ENCODE data around the gene ZNF362. TPM values are rescaled to one million over a fixed set of nuclear protein-coding genes. Genes with fewer than 3 reads are reported as not detected.

The ZNF362 gene
- total and polyA plus RNA-seq, 2 of the 13 experiments (the other 11 are each of a cell fraction or from before 2014, with no cell fraction given): 8.3 to 14.2 TPM

DNA sequence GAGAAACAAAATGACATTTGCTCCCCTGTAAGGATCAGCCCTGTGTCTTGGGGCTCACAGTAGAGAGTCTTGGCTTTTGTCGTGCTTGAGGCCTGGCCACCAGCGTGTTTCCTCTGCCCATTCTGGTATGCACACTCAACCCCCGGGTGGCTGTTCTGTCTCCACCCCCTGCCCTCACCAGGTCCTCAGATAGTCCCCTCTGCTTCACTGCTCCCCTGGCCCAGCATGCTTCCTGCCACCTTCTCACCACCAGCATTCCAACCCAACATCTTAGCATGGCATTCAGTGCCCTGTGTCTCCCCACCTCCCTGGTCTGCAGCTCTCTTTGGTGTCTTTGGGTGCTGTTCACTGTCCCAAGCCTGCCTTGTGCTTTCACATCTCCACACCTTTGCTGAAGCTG lies 16.2 kb downstream of the ZNF362 start:
- FAIRE-seq: no peak
- Histone ChIP-seq H3K9me3 (ENCODE audit: low read length) (no peaks in the 10 kb centered on the region), H2AFZ (ENCODE audit: low read length) (no peak overlapping the region), H4K20me1 (ENCODE audit: insufficient read depth, low read length) (no peaks in the 10 kb centered on the region), H3K4me3 (replicated peaks in 1 of 3; ENCODE audit: insufficient read depth in 1 of 3, low read depth in 2 of 3, low read length in 3 of 3) (no peak overlapping the region), H3K4me2 (ENCODE audit: low read depth, low read length) (no peak overlapping the region), H3K36me3 (replicated peaks in 1 of 2; ENCODE audit: control insufficient read depth in 1 of 2, insufficient read depth in 2 of 2, low read length in 2 of 2) (peaks cover 2 to 16% of the 10 kb centered on the region in 2 experiments; a peak in 4 of 5 replicates), H3K4me1 (ENCODE audit: insufficient read depth, low read length) (peaks cover 20% of the 10 kb centered on the region), H3K79me2 (ENCODE audit: insufficient read depth, low read length) (peaks cover under 1% of the 10 kb centered on the region), H3K27me3 (ENCODE audit: control insufficient read depth in 1 of 2, insufficient read depth in 2 of 2, low read length in 2 of 2) (no peaks in the 10 kb centered on the region), H3K27ac (ENCODE audit: extremely low read length, insufficient read depth, low read length) (no peak overlapping the region), H3K9ac (ENCODE audit: insufficient read depth, low read depth, low read length) (no peak overlapping the region)
- ChIA-PET POLR2A (interaction anchor here (1.1 to 1.4 kb wide), 2 partner anchors 13 to 17 kb away, joined by 3 read pairs; no protein-coding TSS in a partner anchor), CTCF (ENCODE audit: low intra/inter-chr PET ratio, low total read pairs) (no interaction called here)
- BruUV-seq (replicated peaks): no TSS peak
- in situ Hi-C loops (cut with HindIII; ENCODE audit: extremely low pct_ligation_motif_present, low pct_unique_long_range_greater_than_20kb) (no loop called here), intact Hi-C loops (cut with micrococcal nuclease; ENCODE audit: unreplicated experiment) (no loop called here)
- no peak for DNase-seq (ENCODE audit: low spot score)
- TF ChIP-seq SRF (IDR thresholded peaks at IDR 0.05; ENCODE audit: low read depth, low read length) (no peak), ZKSCAN1 (IDR thresholded peaks at IDR 0.05; ENCODE audit: low read length) (no peak), TBP (CRISPR knock-in tag; IDR thresholded peaks at IDR 0.05) (no peak), ZNF569 (CRISPR knock-in tag; IDR thresholded peaks at IDR 0.05; ENCODE audit: borderline replicate concordance) (no peak)
- TF ChIP-seq, protein P1, sequence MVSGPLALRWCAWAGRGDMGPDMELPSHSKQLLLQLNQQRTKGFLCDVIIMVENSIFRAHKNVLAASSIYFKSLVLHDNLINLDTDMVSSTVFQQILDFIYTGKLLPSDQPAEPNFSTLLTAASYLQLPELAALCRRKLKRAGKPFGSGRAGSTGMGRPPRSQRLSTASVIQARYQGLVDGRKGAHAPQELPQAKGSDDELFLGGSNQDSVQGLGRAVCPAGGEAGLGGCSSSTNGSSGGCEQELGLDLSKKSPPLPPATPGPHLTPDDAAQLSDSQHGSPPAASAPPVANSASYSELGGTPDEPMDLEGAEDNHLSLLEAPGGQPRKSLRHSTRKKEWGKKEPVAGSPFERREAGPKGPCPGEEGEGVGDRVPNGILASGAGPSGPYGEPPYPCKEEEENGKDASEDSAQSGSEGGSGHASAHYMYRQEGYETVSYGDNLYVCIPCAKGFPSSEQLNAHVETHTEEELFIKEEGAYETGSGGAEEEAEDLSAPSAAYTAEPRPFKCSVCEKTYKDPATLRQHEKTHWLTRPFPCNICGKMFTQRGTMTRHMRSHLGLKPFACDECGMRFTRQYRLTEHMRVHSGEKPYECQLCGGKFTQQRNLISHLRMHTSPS (CRISPR knock-in tag; IDR thresholded peaks at IDR 0.05; ENCODE audit: low read depth): no peak
- TF ChIP-seq, protein P2, sequence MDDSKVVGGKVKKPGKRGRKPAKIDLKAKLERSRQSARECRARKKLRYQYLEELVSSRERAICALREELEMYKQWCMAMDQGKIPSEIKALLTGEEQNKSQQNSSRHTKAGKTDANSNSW (CRISPR knock-in tag; IDR thresholded peaks at IDR 0.05; ENCODE audit: borderline replicate concordance): no peak
- WGBS (ENCODE audit: low lambda C conversion rate): 90% methylated on average over 3 of the region's 3 CpGs
- no peak for ATAC-seq

DNA sequence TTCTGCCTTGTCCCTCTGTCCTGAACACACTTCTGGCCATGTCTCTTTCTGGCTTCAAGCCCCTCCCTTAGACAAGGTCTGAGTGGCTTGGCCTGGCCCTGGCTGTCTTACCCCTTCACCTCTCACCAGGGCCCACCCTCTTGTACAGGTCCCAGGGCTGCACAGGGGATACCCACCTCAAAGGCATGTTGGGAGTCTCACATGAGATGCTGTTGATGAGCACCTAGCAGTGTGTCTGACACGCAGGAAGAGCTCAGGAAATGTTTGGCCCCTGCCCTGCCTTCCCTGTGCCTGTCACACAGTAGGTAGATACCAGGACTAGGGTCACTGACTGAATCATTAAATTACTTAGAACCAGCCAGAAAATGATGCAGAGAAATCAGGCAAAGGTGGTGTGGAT lies 16.6 kb downstream of the ZNF362 start:
- FAIRE-seq (no peak), DNase-seq (ENCODE audit: low spot score) (no peak), ATAC-seq (no peak)
- in situ Hi-C loops (cut with HindIII; ENCODE audit: extremely low pct_ligation_motif_present, low pct_unique_long_range_greater_than_20kb) (no loop called here), intact Hi-C loops (cut with micrococcal nuclease; ENCODE audit: unreplicated experiment) (no loop called here)
- H3K4me3 ChIP-seq (replicated peaks in 1 of 3; ENCODE audit: insufficient read depth in 1 of 3, low read depth in 2 of 3, low read length in 3 of 3): no peak overlapping the region
- no peak for TF ChIP-seq JDP2 (CRISPR knock-in tag; IDR thresholded peaks at IDR 0.05; ENCODE audit: borderline replicate concordance)
- no peak for TF ChIP-seq ARNT2 (CRISPR knock-in tag; IDR thresholded peaks at IDR 0.05; ENCODE audit: low read depth)
- TF ChIP-seq SIX4 (CRISPR knock-in tag; IDR thresholded peaks at IDR 0.05): no peak
- TF ChIP-seq ZNF232 (CRISPR knock-in tag; IDR thresholded peaks at IDR 0.05; ENCODE audit: borderline replicate concordance): no peak
- TF ChIP-seq ZNF777 (CRISPR knock-in tag; IDR thresholded peaks at IDR 0.05): no peak
- no peak for TF ChIP-seq ZNF674 (CRISPR knock-in tag; IDR thresholded peaks at IDR 0.05; ENCODE audit: low read depth)
- no peak for TF ChIP-seq ZNF839 (CRISPR knock-in tag; IDR thresholded peaks at IDR 0.05; ENCODE audit: borderline replicate concordance)
- no peak for TF ChIP-seq ZFP82 (CRISPR knock-in tag; IDR thresholded peaks at IDR 0.05; ENCODE audit: borderline replicate concordance)
- H2AFZ ChIP-seq (ENCODE audit: low read length): no peak overlapping the region
- 100% methylated on average over 1 of the region's 1 CpG for WGBS (ENCODE audit: low lambda C conversion rate)
- peaks cover 2 to 19% of the 10 kb centered on the region in 2 experiments; a peak in 4 of 5 replicates for H3K36me3 ChIP-seq (replicated peaks in 1 of 2; ENCODE audit: control insufficient read depth in 1 of 2, insufficient read depth in 2 of 2, low read length in 2 of 2)
- H3K27me3 ChIP-seq (ENCODE audit: control insufficient read depth in 1 of 2, insufficient read depth in 2 of 2, low read length in 2 of 2): no peaks in the 10 kb centered on the region
- no peak overlapping the region for H3K27ac ChIP-seq (ENCODE audit: extremely low read length, insufficient read depth, low read length)
- ChIA-PET CTCF (ENCODE audit: low intra/inter-chr PET ratio, low total read pairs) (no interaction called here), POLR2A (no interaction called here)
- no peaks in the 10 kb centered on the region for H3K9me3 ChIP-seq (ENCODE audit: low read length)
- no peaks in the 10 kb centered on the region for H4K20me1 ChIP-seq (ENCODE audit: insufficient read depth, low read length)
- no peak overlapping the region for H3K9ac ChIP-seq (ENCODE audit: insufficient read depth, low read depth, low read length)
- no peak overlapping the region for H3K4me2 ChIP-seq (ENCODE audit: low read depth, low read length)
- H3K4me1 ChIP-seq (ENCODE audit: insufficient read depth, low read length): peaks cover 16% of the 10 kb centered on the region
- no TSS peak for BruUV-seq (replicated peaks)
- no peaks in the 10 kb centered on the region for H3K79me2 ChIP-seq (ENCODE audit: insufficient read depth, low read length)

Measured in HepG2 (cell line).